Common myeloid progenitor, CD34-positive (primary cell): Measurements from ENCODE around the gene FBXW8.

Experiments
- CTCF ChIA-PET: fragments of 350-600 bp; sonication (Branson Sonifier 250); formaldehyde crosslinking; loops from one replicate; lab custom pipeline; 2021; ENCODE audit warnings: antibody characterized with exemption; lab: Charles Lee
- POLR2A ChIA-PET: fragments of 350-600 bp; sonication (Branson Sonifier 250); formaldehyde crosslinking; loops from one replicate; lab custom pipeline; 2021; ENCODE audit warnings: antibody characterized with exemption; lab: Charles Lee
- DNase-seq, 3 donors: peaks; one replicate each; pipeline versions ENCODE4 v3.0.0 to v3.0.0-alpha.2; 2013
- H3K27ac ChIP-seq, 2 experiments: 1 replicate in 1 of 2; 2 replicates in 1 of 2; pipeline ENCODE4 v1.7.0; 2013; ENCODE audit warnings: inconsistent platforms in 2 of 2, low read length in 2 of 2, mild to moderate bottlenecking in 2 of 2, low read depth in 1 of 2, moderate library complexity in 1 of 2; ENCODE audit not compliant: severe bottlenecking in 2 of 2, insufficient read depth in 1 of 2, poor library complexity in 1 of 2
- H3K27me3 ChIP-seq, 5 experiments: replicated peaks in 2 of 5; 1 replicate in 3 of 5; 2 replicates in 2 of 5; pipeline versions ENCODE4 v1.6.1 to v1.7.0; 2013; ENCODE audit warnings: low read length in 4 of 5, mild to moderate bottlenecking in 2 of 5, moderate library complexity in 2 of 5, inconsistent platforms in 1 of 5; ENCODE audit not compliant: insufficient read depth in 5 of 5, control insufficient read depth in 4 of 5
- H3K36me3 ChIP-seq, 4 experiments: 1 replicate in 2 of 4; 2 replicates in 2 of 4; pipeline versions ENCODE4 v1.6.1 to v1.7.0; 2013; ENCODE audit warnings: low read length in 3 of 4, control low read depth in 1 of 4, mild to moderate bottlenecking in 1 of 4; ENCODE audit not compliant: control insufficient read depth in 4 of 4, insufficient read depth in 4 of 4
- H3K4me1 ChIP-seq, 4 experiments: 1 replicate in 3 of 4; 2 replicates in 1 of 4; pipeline versions ENCODE4 v1.6.1 to v1.7.1; 2013; ENCODE audit warnings: low read length in 3 of 4, mild to moderate bottlenecking in 3 of 4, control low read depth in 1 of 4, inconsistent platforms in 1 of 4, moderate library complexity in 1 of 4; ENCODE audit not compliant: control insufficient read depth in 4 of 4, insufficient read depth in 4 of 4; ENCODE audit errors: control extremely low read depth in 1 of 4
- H3K4me3 ChIP-seq, 7 experiments: 1 replicate in 4 of 7; 2 replicates in 3 of 7; pipeline versions ENCODE4 v1.5.1 to v1.7.0; 2013; ENCODE audit warnings: mild to moderate bottlenecking in 7 of 7, low read length in 6 of 7, moderate library complexity in 6 of 7, inconsistent platforms in 2 of 7, low read depth in 2 of 7, control low read depth in 1 of 7; ENCODE audit not compliant: insufficient read depth in 4 of 7, control insufficient read depth in 1 of 7; ENCODE audit errors: extremely low read depth in 1 of 7
- H3K9me3 ChIP-seq, 5 experiments: 1 replicate in 4 of 5; 2 replicates in 1 of 5; pipeline versions ENCODE4 v1.6.1 to v1.7.1; 2013; ENCODE audit warnings: low read length in 4 of 5, mild to moderate bottlenecking in 2 of 5, inconsistent platforms in 1 of 5, low read depth in 1 of 5, moderate library complexity in 1 of 5; ENCODE audit not compliant: control insufficient read depth in 4 of 5, insufficient read depth in 2 of 5; ENCODE audit errors: control extremely low read depth in 1 of 5
- WGBS: methylation state at CpG from one replicate; pipeline ENCODE4 v1.1.5; 2013; ENCODE audit not compliant: insufficient coverage; 5-methylcytosine and 5-hydroxymethylcytosine counted together

FBXW8 gene

GRCh38 chr12:117026921-117027250, 116.1 kb downstream of the FBXW8 start:
- Histone ChIP-seq H3K4me3 (no peak overlapping the region), H3K36me3 (peaks cover 12 to 89% (median 44%) of the 10 kb centered on the region in 4 experiments), H3K27ac (no peak overlapping the region), H3K9me3 (no peaks in the 10 kb centered on the region), H3K27me3 (peaks cover 0 to 1% (median 0%) of the 10 kb centered on the region in 5 experiments), H3K4me1 (peaks cover 0 to 4% (median 1%) of the 10 kb centered on the region in 4 experiments)
- WGBS, result 85% methylated on average over 8 of the region's 8 CpGs
- ChIA-PET CTCF (interaction anchor here (0.7 to 10.7 kb wide), 21 partner anchors 9 to 142 kb away, joined by 3 to 126 read pairs (median 4); partner anchors contain the start of gene TESC), POLR2A (no interaction called here)
- DNase-seq, result no peak

GRCh38 chr12:117027251-117028086, 116.7 kb downstream of the FBXW8 start:
- ChIA-PET POLR2A (no interaction called here), CTCF (interaction anchor here (0.7 to 10.7 kb wide), 22 partner anchors 8 to 141 kb away, joined by 3 to 126 read pairs (median 5); no protein-coding TSS in a partner anchor)
- WGBS, result 96% methylated on average over 37 of the region's 38 CpGs
- Histone ChIP-seq H3K4me3 (no peak overlapping the region), H3K9me3 (no peaks in the 10 kb centered on the region), H3K27ac (no peak overlapping the region), H3K4me1 (peaks cover 0 to 6% (median 5%) of the 10 kb centered on the region in 4 experiments), H3K36me3 (peaks cover 11 to 90% (median 43%) of the 10 kb centered on the region in 4 experiments), H3K27me3 (peaks cover 0 to 7% (median 2%) of the 10 kb centered on the region in 5 experiments)
- DNase-seq, result no peak

- Histone ChIP-seq H3K36me3 (peaks cover 11 to 90% (median 43%) of the 10 kb centered on the region in 4 experiments), H3K4me1 (peaks cover 0 to 14% (median 12%) of the 10 kb centered on the region in 4 experiments), H3K27me3 (peaks cover 0 to 15% (median 3%) of the 10 kb centered on the region in 5 experiments), H3K27ac (no peak overlapping the region), H3K9me3 (no peaks in the 10 kb centered on the region), H3K4me3 (no peak overlapping the region)
- DNase-seq, result no peak
- CTCF ChIA-PET, result interaction anchor here (0.7 to 10.7 kb wide), 7 partner anchors 10 to 118 kb away, joined by 3 to 126 read pairs (median 5); no protein-coding TSS in a partner anchor
- POLR2A ChIA-PET, result no interaction called here
- WGBS, result 95% methylated on average over 12 of the region's 14 CpGs
These were observed 117.5 kb downstream of the FBXW8 start for GRCh38 chr12:117028254-117028653.

- H3K27ac ChIP-seq, result no peak overlapping the region
- H3K36me3 ChIP-seq, result peaks cover 5 to 90% (median 29%) of the 10 kb centered on the region in 4 experiments
- ChIA-PET CTCF (interaction anchor here (0.8 to 4.0 kb wide), 2 partner anchors 84 to 89 kb away, joined by 3 to 28 read pairs; no protein-coding TSS in a partner anchor), POLR2A (no interaction called here)
- peaks cover 0 to 16% (median 14%) of the 10 kb centered on the region in 4 experiments for H3K4me1 ChIP-seq
- no peak overlapping the region for H3K4me3 ChIP-seq
- peaks cover 0 to 32% (median 3%) of the 10 kb centered on the region in 5 experiments for H3K27me3 ChIP-seq
- WGBS, result 95% methylated on average over 18 of the region's 19 CpGs
- H3K9me3 ChIP-seq, result no peaks in the 10 kb centered on the region
- DNase-seq, result no peak
These were observed 119.6 kb downstream of the FBXW8 start for GRCh38 chr12:117030187-117030900.

- H3K36me3 ChIP-seq, result peaks cover 3 to 87% (median 22%) of the 10 kb centered on the region in 4 experiments
- peaks cover 0 to 15% (median 11%) of the 10 kb centered on the region in 4 experiments for H3K4me1 ChIP-seq
- H3K27ac ChIP-seq, result no peak overlapping the region
- 93% methylated on average over 5 of the region's 17 CpGs for WGBS
- POLR2A ChIA-PET, result no interaction called here
- no peaks in the 10 kb centered on the region for H3K9me3 ChIP-seq
- peaks cover 0 to 32% (median 3%) of the 10 kb centered on the region in 5 experiments for H3K27me3 ChIP-seq
- H3K4me3 ChIP-seq, result peak overlapping the region in 2 of 7 experiments; percentile 51 to 67
- DNase-seq, result no peak
- CTCF ChIA-PET, result interaction anchor here (1.9 to 7.1 kb wide), 3 partner anchors 7 to 88 kb away, joined by 5 to 46 read pairs (median 28); no protein-coding TSS in a partner anchor
These were observed 121.3 kb downstream of the FBXW8 start for GRCh38 chr12:117031843-117032592.

GRCh38 chr12:117032593-117033381, 122.0 kb downstream of the FBXW8 start:
- POLR2A ChIA-PET, result no interaction called here
- Histone ChIP-seq H3K4me3 (peak overlapping the region in 3 of 7 experiments; percentile 34 to 67 (median 51)), H3K27ac (no peak overlapping the region), H3K36me3 (peaks cover 3 to 84% (median 18%) of the 10 kb centered on the region in 4 experiments), H3K4me1 (peaks cover 0 to 15% (median 11%) of the 10 kb centered on the region in 4 experiments), H3K27me3 (peaks cover 0 to 32% (median 3%) of the 10 kb centered on the region in 5 experiments), H3K9me3 (no peaks in the 10 kb centered on the region)
- DNase-seq, result peak in 2 of 3 donors; percentile 62 to 72
- WGBS, result 15% methylated on average over 34 of the region's 34 CpGs
- CTCF ChIA-PET, result interaction anchor here (0.6 to 7.1 kb wide), 5 partner anchors 8 to 103 kb away, joined by 3 to 46 read pairs (median 5); no protein-coding TSS in a partner anchor
